Prostate gland (tissue), 2 donors: ENCODE measurements around the gene THAP12.
"Not testable (repeated sequence)": the region's sequence is repeated elsewhere in the genome, so short reads cannot be mapped to it uniquely, and the experiment has no call there.

Experiments
- CTCF ChIP-seq, 4 experiments: fragments of 200-600 bp in 2 of 4; fragments of 450-650 bp in 2 of 4; sonication (generic) in 2 of 4; IDR thresholded peaks; 1 replicate in 3 of 4; 2 replicates in 1 of 4; pipeline ENCODE4 v1.5.1; 2016 to 2019; ENCODE audit warnings: antibody characterized with exemption in 4 of 4, mild to moderate bottlenecking in 2 of 4, moderate library complexity in 2 of 4
- POLR2A ChIP-seq: fragments of 450-650 bp; IDR thresholded peaks from one replicate; pipeline ENCODE4 v1.6.1; 2016; ENCODE audit warnings: antibody characterized with exemption, mild to moderate bottlenecking
- POLR2AphosphoS5 ChIP-seq: sonication (generic); formaldehyde crosslinking; IDR thresholded peaks from one replicate; pipeline ENCODE4 v1.6.1; 2017; ENCODE audit warnings: antibody characterized with exemption

DNA sequence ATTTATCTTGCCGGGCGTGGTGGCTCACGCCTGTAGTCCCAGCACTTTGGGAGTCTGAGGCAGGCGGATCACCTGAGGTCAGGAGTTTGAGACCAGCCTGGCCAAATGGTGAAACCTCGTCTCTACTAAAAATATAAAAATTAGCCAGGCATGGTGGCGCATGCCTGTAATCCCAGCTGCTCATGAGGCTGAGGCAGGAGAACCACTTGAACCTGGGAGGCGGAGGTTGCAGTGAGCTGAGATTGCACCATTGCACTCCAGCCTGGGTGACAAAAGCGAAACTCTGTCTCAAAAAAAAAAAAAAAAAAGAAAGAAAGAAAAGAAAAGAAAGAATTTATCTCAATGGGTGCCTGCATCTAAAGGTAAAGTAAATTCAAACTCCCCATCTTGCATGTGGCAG, 20.6 kb upstream of the THAP12 start:
- TF ChIP-seq CTCF (IDR thresholded peaks at IDR 0.05); POLR2A; POLR2AphosphoS5: not testable (repeated sequence)
